ENCODE data around the gene NOL9.
"Not testable (repeated sequence)": the region's sequence is repeated elsewhere in the genome, so short reads cannot be mapped to it uniquely, and the experiment has no call there.

Gene NOL9

GRCh38 chr1:6574025-6574620 is 19.8 kb upstream of the NOL9 start:
- DNase-seq (ENCODE audit: low read depth in 3 of 3, low spot score in 1 of 3), result no peak

GRCh38 chr1:6572653-6573383 is 18.5 kb upstream of the NOL9 start:
- no peak for DNase-seq (ENCODE audit: low read depth in 3 of 3, low spot score in 1 of 3)

- no peak for DNase-seq (ENCODE audit: low read depth in 3 of 3, low spot score in 1 of 3)
Observed at GRCh38 chr1:6570987-6571386, 16.7 kb upstream of the NOL9 start.

- DNase-seq (ENCODE audit: low read depth in 3 of 3, low spot score in 1 of 3), result no peak
Observed at GRCh38 chr1:6570100-6570499, 15.8 kb upstream of the NOL9 start.

DNA sequence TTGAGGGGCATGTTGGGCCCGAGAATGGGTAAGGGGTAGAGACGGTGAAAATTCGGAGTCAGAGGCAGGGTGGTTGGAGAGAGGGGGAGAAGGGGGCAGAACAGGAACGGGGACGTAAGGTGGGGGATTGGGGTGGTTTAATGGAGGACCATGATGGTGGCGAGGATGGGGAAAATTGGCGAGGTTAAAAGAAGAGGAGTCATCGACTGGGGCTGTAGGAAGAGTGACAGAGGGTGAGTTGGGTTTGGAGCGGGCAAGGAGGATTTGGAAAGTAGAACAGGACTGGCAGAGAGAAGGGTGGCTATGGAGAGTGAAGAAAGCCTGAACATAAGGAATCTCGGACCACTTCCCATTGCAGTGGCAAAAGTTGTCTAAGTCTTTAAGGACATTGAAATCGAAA is 14.7 kb upstream of the NOL9 start:
- no peak for DNase-seq (ENCODE audit: low read depth in 3 of 3, low spot score in 1 of 3)

GRCh38 chr1:6560267-6560666 is 6.0 kb upstream of the NOL9 start:
- DNase-seq (ENCODE audit: low read depth in 3 of 3, low spot score in 1 of 3), result no peak

DNA sequence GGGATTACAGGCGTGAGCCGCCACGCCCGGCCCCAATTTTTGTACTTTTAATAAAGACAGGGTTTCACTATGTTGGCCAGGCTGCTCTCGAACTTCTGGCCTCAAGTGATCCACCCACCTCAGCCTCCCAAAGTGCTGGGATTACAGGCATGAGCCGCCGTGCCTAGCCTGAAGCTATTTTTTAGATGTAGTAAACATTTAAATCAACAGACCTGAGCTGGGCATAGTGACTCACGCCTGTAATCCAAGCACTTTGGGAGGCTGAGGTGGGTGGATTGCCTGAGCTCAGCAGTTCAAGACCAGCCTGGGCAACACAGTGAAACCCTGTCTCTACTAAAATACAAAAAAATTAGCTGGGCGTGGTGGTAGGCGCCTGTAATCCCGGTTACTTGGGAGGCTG is 4.8 kb upstream of the NOL9 start:
- not testable (repeated sequence) for DNase-seq (ENCODE audit: low read depth in 3 of 3, low spot score in 1 of 3)

DNA sequence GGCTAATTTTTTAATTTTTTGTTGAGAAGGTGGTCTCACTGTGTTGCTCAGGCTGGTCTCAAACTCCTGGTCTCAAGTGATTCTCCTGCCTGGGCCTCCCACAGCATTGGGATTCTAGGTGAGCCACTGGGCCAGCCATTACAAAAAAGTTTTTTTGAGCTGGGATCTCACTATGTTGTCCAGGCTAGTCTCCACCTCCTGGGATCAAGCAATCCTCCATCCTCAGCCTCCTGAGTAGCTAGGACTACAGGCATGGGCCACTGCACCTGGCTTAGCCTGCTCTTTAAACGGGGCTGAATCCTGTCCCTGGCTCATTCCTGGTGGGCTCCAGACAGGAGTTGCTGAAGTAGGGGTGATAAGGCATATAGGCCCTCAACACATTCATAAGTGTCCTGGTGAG is 3.3 kb upstream of the NOL9 start:
- DNase-seq (ENCODE audit: low read depth in 3 of 3, low spot score in 1 of 3), result no peak

- no peak for DNase-seq (ENCODE audit: low read depth in 3 of 3, low spot score in 1 of 3)
Observed at GRCh38 chr1:6554907-6555778, 830 bp upstream of the NOL9 start, which contains the start of gene TAS1R1. Gene TAS1R1 (plus strand): TSS chr1:6555307. CDS start chr1:6555374, 67 bp downstream.

DNA sequence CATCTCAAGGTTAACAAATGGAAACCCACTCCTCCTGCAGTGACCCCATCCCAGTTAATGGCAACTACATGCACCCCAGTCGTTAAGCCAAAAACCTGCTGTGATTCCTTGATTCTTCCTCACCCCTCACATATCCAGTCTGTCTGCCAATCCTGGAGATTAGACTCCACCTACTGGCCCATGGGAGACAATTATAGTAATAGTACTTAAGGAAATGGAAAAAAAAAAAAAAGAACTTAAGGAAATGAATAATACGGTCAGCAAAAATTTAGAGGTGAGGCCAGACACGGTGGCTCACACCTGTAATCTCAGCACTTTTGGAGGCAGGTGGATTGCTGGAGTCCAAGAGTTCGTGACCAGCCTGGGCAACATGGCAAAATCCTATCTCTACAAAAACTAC is 7.0 kb downstream of the NOL9 start:
- DNase-seq (ENCODE audit: low read depth in 3 of 3, low spot score in 1 of 3), result no peak

DNA sequence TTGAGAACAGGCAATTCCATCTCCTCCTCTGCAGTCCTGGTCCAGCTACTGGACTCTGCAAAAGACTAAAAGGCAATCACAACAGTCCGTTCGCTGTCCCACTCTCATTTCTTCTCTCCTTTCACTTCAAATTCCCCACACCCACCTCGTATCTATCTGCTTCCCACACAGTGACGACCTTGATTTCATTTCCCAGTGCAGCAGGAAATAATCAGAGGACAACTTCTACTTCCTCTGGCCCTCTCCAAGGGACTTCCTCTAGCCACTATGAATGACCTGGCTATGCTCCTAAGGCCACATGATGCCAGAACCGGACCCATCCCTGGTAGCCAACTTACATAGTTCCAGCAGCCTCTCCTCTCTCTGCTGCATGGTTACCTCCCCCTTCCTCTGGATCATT is 8.0 kb downstream of the NOL9 start:
- DNase-seq (ENCODE audit: low read depth in 3 of 3, low spot score in 1 of 3), result no peak

DNA sequence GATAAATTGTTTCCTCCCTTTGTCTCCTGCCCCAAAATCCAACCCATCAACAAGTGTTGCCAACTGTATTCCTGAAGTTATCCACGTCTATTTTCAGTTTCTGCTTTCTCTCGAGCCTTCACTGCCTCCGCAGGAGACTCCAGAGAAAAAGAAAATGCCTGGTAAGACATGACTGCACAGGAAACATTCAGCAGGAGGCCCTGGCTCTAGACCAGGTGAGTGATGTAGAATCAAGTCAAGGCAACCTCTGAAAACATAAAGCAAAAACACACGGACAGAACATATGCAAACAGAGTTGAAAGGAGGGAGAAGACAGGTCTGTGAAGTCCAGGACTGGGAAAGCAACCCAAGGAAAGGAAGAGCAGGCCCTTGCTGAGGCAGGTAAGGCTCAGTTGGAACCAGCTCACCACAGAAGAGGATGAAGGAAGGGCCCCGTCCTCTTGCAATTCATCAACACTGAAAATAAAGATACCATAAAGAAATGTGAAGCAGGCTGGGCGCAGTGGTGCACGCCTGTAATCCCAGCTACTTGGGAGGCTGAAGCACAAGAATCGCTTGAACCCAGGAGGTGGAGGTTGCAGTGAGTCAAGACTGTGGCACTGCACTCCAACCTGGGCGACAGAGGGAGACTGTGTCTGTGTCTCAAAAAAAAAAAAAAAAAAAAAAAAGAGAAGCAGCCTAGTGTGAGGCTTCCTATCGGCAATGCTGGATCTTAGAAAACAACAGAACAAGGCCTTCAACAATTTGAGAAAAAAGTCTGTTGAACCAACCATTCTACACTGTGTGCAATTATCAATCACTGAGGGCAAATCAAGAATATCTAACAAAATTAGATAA is 8.8 kb downstream of the NOL9 start:
- DNase-seq (ENCODE audit: low read depth in 3 of 3, low spot score in 1 of 3), result no peak

GRCh38 chr1:6544831-6545230 is 9.5 kb downstream of the NOL9 start:
- no peak for DNase-seq (ENCODE audit: low read depth in 3 of 3, low spot score in 1 of 3)

GRCh38 chr1:6538956-6539355 is 15.4 kb downstream of the NOL9 start:
- DNase-seq (ENCODE audit: low read depth in 3 of 3, low spot score in 1 of 3), result no peak

DNA sequence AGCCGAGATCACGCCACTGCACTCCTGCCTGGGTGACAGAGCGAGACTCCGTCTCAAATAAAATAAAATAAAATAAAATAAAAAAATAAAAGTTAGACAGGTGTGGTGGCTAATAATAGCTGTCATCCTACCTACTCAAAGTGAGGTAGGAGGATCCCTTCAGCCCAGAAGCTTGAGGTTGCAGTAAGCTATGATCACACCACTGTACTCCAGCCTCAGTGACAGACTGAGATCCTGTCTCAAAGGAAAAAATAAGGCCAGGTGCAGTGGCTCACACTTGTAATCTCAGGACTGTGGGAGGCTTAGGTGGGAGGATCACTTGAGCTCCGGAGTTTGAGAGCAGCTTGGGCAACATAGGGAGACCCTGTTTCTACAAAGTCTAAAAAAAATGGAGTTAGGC is 18.0 kb downstream of the NOL9 start:
- DNase-seq (ENCODE audit: low read depth in 3 of 3, low spot score in 1 of 3), result no peak

GRCh38 chr1:6535214-6535613 is 19.1 kb downstream of the NOL9 start:
- DNase-seq (ENCODE audit: low read depth in 3 of 3, low spot score in 1 of 3), result no peak

DNA sequence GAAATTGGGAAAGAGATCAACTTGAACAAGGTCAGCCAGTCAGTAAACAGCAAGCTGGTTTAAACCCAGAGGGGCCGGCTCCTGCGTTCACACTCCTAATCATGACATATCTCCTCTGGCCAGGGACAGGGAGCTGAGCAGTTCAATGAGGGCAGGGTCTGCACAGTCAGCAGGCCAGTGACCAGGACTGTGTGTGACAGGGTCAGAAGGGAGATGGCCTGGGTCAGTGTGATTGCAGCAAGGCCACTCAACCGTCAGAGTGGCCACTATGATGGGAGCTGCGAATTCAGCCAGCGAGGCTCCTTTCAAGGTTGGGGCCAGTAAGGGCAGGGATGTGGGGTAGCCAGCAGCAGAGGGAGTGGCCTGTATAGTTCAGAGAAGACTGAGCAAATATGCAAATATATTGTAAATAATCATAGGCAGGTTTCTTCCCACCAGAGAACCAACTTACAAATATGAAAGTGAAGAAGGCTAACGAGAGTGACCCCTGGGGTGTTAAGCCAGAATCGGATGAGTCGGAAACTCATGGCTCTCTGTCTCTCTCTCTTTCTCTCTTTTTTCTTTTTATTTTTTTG is 20.0 kb downstream of the NOL9 start:
- DNase-seq (ENCODE audit: low read depth in 3 of 3, low spot score in 1 of 3), result no peak

DNA sequence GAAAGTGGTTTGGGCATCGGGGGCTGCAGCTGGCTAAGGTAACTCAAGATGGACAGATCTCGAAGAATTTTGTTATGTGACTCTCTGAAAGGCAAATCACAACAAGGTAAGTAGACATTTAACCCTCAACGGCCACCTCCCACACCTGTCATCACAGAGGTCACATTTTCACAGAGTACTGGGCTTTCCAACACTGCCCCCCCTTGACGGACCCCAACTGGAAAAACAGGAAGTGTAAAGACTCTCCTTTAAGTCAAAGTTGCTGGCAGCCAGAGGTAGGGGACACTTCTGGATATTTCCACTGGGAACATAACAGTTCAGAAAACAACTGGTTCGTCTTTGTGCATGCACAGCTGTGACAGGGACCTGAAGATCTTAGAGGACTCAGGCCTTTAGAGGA is 22.3 kb downstream of the NOL9 start:
- DNase-seq (ENCODE audit: low read depth in 3 of 3, low spot score in 1 of 3), result no peak

GRCh38 chr1:6530504-6531160 is 23.7 kb downstream of the NOL9 start:
- no peak for DNase-seq (ENCODE audit: low read depth in 3 of 3, low spot score in 1 of 3)

- no peak for DNase-seq (ENCODE audit: low read depth in 3 of 3, low spot score in 1 of 3)
Observed at GRCh38 chr1:6528492-6528891, 25.8 kb downstream of the NOL9 start.

All from stimulated activated CD4-positive, alpha-beta T cell treated with anti-CD3 and anti-CD28 coated beads, TNF-alpha, amount 100 ng/mL, for 1 hour (primary cell).